ENCODE results near the gene MARCHF3. TPM values are rescaled to one million over a fixed set of nuclear protein-coding genes. Genes with fewer than 3 reads are reported as not detected.

MARCHF3 gene
- total and polyA plus RNA-seq, 10 of the 15 experiments (the other 5 are each of a cell fraction or from before 2014, with no cell fraction given), result 3.6 to 24.1 (median 11.3) TPM

DNA sequence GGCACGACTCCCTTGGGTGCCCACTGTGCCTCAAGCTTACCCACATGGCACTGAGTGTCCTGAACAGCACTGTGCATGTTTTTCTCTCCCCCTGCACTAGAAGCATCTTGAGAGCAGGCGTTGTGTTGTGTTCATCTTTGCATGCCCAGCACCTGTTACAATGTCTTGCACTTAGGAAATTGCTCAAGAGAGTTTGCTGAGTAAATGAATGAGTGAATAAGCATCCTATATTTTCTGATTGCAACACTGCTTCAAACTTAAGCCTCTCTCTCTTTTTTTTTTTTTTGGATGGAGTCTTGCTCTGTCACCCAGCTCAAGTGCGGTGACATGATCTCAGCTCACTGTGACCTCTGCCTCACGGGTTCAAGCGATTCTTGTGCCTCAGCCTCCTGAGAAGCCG, 158.9 kb downstream of the MARCHF3 start (continued):
- TF ChIP-seq, protein P1, sequence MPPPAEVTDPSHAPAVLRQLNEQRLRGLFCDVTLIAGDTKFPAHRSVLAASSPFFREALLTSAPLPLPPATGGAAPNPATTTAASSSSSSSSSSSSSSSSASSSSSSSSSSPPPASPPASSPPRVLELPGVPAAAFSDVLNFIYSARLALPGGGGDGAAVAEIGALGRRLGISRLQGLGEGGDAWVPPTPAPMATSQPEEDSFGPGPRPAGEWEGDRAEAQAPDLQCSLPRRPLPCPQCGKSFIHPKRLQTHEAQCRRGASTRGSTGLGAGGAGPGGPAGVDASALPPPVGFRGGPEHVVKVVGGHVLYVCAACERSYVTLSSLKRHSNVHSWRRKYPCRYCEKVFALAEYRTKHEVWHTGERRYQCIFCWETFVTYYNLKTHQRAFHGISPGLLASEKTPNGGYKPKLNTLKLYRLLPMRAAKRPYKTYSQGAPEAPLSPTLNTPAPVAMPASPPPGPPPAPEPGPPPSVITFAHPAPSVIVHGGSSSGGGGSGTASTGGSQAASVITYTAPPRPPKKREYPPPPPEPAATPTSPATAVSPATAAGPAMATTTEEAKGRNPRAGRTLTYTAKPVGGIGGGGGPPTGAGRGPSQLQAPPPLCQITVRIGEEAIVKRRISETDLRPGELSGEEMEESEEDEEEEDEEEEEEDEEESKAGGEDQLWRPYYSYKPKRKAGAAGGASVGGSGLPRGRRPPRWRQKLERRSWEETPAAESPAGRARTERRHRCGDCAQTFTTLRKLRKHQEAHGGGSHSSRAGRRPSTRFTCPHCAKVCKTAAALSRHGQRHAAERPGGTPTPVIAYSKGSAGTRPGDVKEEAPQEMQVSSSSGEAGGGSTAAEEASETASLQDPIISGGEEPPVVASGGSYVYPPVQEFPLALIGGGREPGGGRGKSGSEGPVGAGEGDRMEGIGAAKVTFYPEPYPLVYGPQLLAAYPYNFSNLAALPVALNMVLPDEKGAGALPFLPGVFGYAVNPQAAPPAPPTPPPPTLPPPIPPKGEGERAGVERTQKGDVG (CRISPR knock-in tag; IDR thresholded peaks at IDR 0.05), result no peak

DNA sequence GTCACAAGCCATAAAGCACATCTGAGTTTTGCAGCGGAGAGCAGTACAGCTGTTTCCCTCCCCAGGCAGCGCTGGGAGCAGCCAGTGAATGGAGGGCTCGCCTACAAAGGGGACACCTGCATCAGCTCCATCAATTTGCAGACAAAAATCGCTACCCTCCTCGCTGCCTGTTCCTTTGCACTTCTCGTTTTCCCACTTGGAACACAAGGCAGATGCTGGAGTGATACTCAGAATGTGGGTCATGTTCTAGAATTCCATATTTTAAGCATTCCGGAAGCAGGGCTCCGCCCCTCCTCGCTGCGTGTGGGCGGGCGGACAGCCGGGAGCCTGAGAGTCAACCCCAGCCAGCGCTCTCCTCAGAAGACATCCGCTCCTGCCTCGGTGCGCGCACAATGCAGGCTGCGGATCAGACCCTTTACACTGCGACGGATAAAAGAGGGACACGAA, 161.3 kb downstream of the MARCHF3 start:
- CTCF ChIA-PET, result no interaction called here

More for the DNA sequence above, 161.3 kb downstream of the MARCHF3 start:
- H3K36me3 ChIP-seq (ENCODE audit: control insufficient read depth in 2 of 2, insufficient read depth in 2 of 2, low read length in 1 of 2), result no peaks in the 10 kb centered on the region
- no peaks in the 10 kb centered on the region for H3K4me1 ChIP-seq (ENCODE audit: control insufficient read depth, insufficient read depth, low read length)
- peak overlapping the region; percentile 40 for H2AFZ ChIP-seq (ENCODE audit: control insufficient read depth, low read depth, low read length)
- no peak for ATAC-seq
- TF ChIP-seq EGR1 (IDR thresholded peaks at IDR 0.05; ENCODE audit: borderline replicate concordance in 1 of 2, low read depth in 2 of 2, low read length in 2 of 2), result peak in 1 of 2 experiments; percentile 67; a peak in 1 of 3 replicates
- TF ChIP-seq, protein P2, sequence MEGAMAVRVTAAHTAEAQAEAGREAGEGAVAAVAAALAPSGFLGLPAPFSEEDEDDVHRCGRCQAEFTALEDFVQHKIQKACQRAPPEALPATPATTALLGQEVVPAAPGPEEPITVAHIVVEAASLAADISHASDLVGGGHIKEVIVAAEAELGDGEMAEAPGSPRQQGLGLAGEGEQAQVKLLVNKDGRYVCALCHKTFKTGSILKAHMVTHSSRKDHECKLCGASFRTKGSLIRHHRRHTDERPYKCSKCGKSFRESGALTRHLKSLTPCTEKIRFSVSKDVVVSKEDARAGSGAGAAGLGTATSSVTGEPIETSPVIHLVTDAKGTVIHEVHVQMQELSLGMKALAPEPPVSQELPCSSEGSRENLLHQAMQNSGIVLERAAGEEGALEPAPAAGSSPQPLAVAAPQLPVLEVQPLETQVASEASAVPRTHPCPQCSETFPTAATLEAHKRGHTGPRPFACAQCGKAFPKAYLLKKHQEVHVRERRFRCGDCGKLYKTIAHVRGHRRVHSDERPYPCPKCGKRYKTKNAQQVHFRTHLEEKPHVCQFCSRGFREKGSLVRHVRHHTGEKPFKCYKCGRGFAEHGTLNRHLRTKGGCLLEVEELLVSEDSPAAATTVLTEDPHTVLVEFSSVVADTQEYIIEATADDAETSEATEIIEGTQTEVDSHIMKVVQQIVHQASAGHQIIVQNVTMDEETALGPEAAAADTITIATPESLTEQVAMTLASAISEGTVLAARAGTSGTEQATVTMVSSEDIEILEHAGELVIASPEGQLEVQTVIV (IDR thresholded peaks at IDR 0.05; ENCODE audit: borderline replicate concordance, partially characterized antibody), result no peak
- TF ChIP-seq POLR2A (IDR thresholded peaks at IDR 0.05; ENCODE audit: low read depth, low read length), result 0 out of 2 replicates have a peak, but pooled peaks have one; percentile 28
- in situ Hi-C loops (cut with MboI), result no loop called here
- H4K20me1 ChIP-seq (ENCODE audit: control insufficient read depth, insufficient read depth), result no peaks in the 10 kb centered on the region
- 27% methylated on average over 22 of the region's 22 CpGs for WGBS (ENCODE audit: insufficient coverage, insufficient replicate concordance, low lambda C conversion rate, missing lambda C conversion rate)
- H3K4me3 ChIP-seq, result 0 out of 2 replicates have a peak overlapping the region, but pooled peaks have one; percentile 12
- H3K27ac ChIP-seq (ENCODE audit: control insufficient read depth, insufficient read depth), result no peak overlapping the region
- BruUV-seq (replicated peaks), result no TSS peak
- no peaks in the 10 kb centered on the region for H3K79me2 ChIP-seq (ENCODE audit: control insufficient read depth, insufficient read depth, low read length)
- SMC1A ChIA-PET (ENCODE audit: uncharacterized antibody, unreplicated experiment), result no interaction called here
- intact Hi-C loops (cut with micrococcal nuclease; ENCODE audit: unreplicated experiment), result no loop called here
- no peak for FAIRE-seq
- no peaks in the 10 kb centered on the region for H3K27me3 ChIP-seq (replicated peaks in 1 of 2; ENCODE audit: control insufficient read depth in 2 of 2, insufficient read depth in 2 of 2, low read length in 1 of 2)
- RAD21 ChIA-PET (ENCODE audit: unreplicated experiment), result interaction anchor here (0.8 kb wide), 1 partner anchor 10 kb away, joined by 4 read pairs; no protein-coding TSS in a partner anchor
- DNase-seq (ENCODE audit: low read depth, low spot score), result no peak
- POLR2A ChIA-PET, result no interaction called here
- no peaks in the 10 kb centered on the region for H3K9me3 ChIP-seq (replicated peaks; ENCODE audit: control insufficient read depth, insufficient read depth, low read length)
- H3K4me2 ChIP-seq (ENCODE audit: control insufficient read depth, insufficient read depth), result peak overlapping the region; percentile 63
- H3K9ac ChIP-seq (ENCODE audit: control insufficient read depth, insufficient read depth, low read length), result no peak overlapping the region

Measured in GM12878 (cell line).